Right lobe of liver (tissue), 6 donors: Measurements from ENCODE around the gene TTC7B. TPM values are rescaled to one million over a fixed set of nuclear protein-coding genes. Genes with fewer than 3 reads are reported as not detected.
A peak's percentile ranks its signal among the peaks of the same experiment; 100 is the strongest.

Source experiments
- ATAC-seq, 4 donors: fragments of 200-7000 bp; cut with Tn5 transposase; one replicate each; pipeline ENCODE4 v1.9.1; 2020; ENCODE audit warnings: mild to moderate bottlenecking in 4 of 4, moderate library complexity in 4 of 4
- DNase-seq, 3 donors: peaks; one replicate each; pipeline ENCODE4 v3.0.0-alpha.2; 2020
- H3K27ac ChIP-seq, 3 donors: fragments of 200-600 bp; one replicate each; pipeline ENCODE4 v1.8.0; 2022
- H3K27me3 ChIP-seq, 2 donors: fragments of 200-600 bp; one replicate each; pipeline ENCODE4 v1.8.0; 2022
- H3K36me3 ChIP-seq, 4 donors: fragments of 200-600 bp; sonication (generic) in 1 of 4; one replicate each; pipeline versions ENCODE4 v1.5.1 to v1.8.0; 2017 to 2022; ENCODE audit warnings: control low read depth in 1 of 4
- H3K4me1 ChIP-seq, 4 donors: fragments of 200-600 bp; sonication (generic) in 1 of 4; one replicate each; pipeline versions ENCODE4 v1.5.1 to v1.8.0; 2017 to 2022; ENCODE audit warnings: control low read depth in 1 of 4
- H3K4me3 ChIP-seq, 3 donors: fragments of 200-600 bp; one replicate each; pipeline ENCODE4 v1.8.0; 2022
- H3K9me3 ChIP-seq, 4 donors: fragments of 200-600 bp; sonication (generic) in 1 of 4; one replicate each; pipeline versions ENCODE4 v1.5.1 to v1.8.0; 2017 to 2022; ENCODE audit warnings: control low read depth in 1 of 4
- POLR2A ChIP-seq: fragments of 450-650 bp; IDR thresholded peaks from one replicate; pipeline ENCODE4 v1.6.1; 2017; ENCODE audit warnings: antibody characterized with exemption, mild to moderate bottlenecking
- WGBS: methylation state at CpG from one replicate; pipeline ENCODE4 v1.1.6; 2018; ENCODE audit warnings: low coverage, low lambda C conversion rate; ENCODE audit not compliant: insufficient coverage; ENCODE audit errors: missing lambda C conversion rate; 5-methylcytosine and 5-hydroxymethylcytosine counted together
- intact Hi-C, 2 donors: fragments of 100-400 bp; cut with DNase I; formaldehyde crosslinking; loops; one replicate each; pipeline versions ENCODE4 v1.11.2 to v1.14.1; 2022
- total RNA-seq, 6 experiments: library from RNA; depleted of rRNA in 2 of 6; stranded (reverse); fragments of >200 nt in 2 of 6; fragmentation: NEBNext Ultra II Directional in 3 of 6; extraction: Animal tissue kit (Norgen Biotek cat#: 25700) in 3 of 6; gene quantifications; one replicate each; pipeline versions ENCODE4 v1.1.0 to v1.2.4, GENCODE V29; 2016 to 2023
- TF ChIP-seq, protein P1 (sequence below), 4 donors: fragments of 200-600 bp in 3 of 4; fragments of 450-650 bp in 1 of 4; IDR thresholded peaks; one replicate each; pipeline versions ENCODE4 v1.5.1 to v1.8.0; 2016 to 2022; ENCODE audit warnings: antibody characterized with exemption in 4 of 4, mild to moderate bottlenecking in 2 of 4
- donor health status: DM: no; HTN: yes; CAD: no.
- donor health status: DM: no; HTN: no; CAD: no.
- donor health status: DM: no; HTN: no; CAD: no.
- donor health status: DM: no; HTN: yes; CAD: no.
- donor health status: DM: no; HTN: yes; CAD: no.

Gene TTC7B
- total RNA-seq, 6 experiments from 2014 or later: 18.4 to 56.1 (median 37.5) TPM

DNA sequence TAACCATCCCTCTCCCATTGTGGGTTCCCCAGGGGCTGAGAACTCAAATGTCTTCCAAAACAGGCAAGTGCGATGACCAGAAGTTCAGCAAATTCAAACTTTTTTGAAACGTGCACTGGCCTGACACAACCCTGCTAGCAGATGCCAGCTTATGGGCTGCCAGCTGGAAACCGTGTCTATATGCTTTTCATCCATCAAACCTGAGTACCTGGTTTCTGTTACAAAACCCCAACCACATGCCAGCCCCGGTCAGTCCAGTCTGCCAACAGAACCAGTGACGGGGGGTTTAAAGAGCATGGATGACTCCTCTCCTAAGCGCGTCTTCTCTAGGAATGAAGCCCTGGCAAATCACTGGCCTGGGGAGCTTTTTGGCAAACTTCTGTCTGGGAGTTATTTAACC is 189.7 kb downstream of the TTC7B start:
- ATAC-seq: no peak

DNA sequence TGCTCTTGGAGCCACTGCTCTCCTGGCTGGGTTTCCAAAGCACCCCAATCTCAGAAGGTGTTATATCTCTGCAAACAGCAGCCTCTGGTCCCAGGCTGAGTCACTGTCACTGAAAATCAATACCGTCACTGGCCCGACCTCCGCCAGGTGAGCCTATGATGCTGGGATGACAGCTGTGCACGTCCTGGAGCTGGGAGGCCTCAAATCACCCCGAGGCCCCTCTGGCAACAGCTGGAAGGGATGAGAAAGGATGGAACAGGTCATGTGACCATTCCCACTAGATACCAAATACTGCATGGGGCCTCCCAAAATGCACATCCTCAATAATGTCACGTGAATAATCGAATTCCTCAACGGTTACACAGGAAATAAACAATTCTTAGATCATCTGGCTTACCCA is 190.8 kb downstream of the TTC7B start:
- intact Hi-C loops: no loop called here
- Histone ChIP-seq H3K27me3 (no peaks in the 10 kb centered on the region), H3K27ac (no peak overlapping the region), H3K4me1 (no peaks in the 10 kb centered on the region), H3K9me3 (no peaks in the 10 kb centered on the region), H3K4me3 (no peak overlapping the region), H3K36me3 (no peaks in the 10 kb centered on the region)
- DNase-seq: no peak
- WGBS: 65% methylated on average over 4 of the region's 8 CpGs
- no peak for ATAC-seq
- TF ChIP-seq, protein P1, sequence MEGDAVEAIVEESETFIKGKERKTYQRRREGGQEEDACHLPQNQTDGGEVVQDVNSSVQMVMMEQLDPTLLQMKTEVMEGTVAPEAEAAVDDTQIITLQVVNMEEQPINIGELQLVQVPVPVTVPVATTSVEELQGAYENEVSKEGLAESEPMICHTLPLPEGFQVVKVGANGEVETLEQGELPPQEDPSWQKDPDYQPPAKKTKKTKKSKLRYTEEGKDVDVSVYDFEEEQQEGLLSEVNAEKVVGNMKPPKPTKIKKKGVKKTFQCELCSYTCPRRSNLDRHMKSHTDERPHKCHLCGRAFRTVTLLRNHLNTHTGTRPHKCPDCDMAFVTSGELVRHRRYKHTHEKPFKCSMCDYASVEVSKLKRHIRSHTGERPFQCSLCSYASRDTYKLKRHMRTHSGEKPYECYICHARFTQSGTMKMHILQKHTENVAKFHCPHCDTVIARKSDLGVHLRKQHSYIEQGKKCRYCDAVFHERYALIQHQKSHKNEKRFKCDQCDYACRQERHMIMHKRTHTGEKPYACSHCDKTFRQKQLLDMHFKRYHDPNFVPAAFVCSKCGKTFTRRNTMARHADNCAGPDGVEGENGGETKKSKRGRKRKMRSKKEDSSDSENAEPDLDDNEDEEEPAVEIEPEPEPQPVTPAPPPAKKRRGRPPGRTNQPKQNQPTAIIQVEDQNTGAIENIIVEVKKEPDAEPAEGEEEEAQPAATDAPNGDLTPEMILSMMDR (IDR thresholded peaks at IDR 0.05): no peak
- TF ChIP-seq POLR2A: no peak

More for the DNA sequence above, 189.7 kb downstream of the TTC7B start:
- H3K27me3 ChIP-seq: no peaks in the 10 kb centered on the region
- no peak overlapping the region for H3K27ac ChIP-seq
- no peaks in the 10 kb centered on the region for H3K36me3 ChIP-seq
- H3K4me3 ChIP-seq: no peak overlapping the region
- TF ChIP-seq, protein P1 (IDR thresholded peaks at IDR 0.05): no peak
- TF ChIP-seq POLR2A: no peak
- H3K9me3 ChIP-seq: no peaks in the 10 kb centered on the region
- intact Hi-C loops: no loop called here
- 88% methylated on average over 3 of the region's 7 CpGs for WGBS
- no peaks in the 10 kb centered on the region for H3K4me1 ChIP-seq
- DNase-seq: no peak

DNA sequence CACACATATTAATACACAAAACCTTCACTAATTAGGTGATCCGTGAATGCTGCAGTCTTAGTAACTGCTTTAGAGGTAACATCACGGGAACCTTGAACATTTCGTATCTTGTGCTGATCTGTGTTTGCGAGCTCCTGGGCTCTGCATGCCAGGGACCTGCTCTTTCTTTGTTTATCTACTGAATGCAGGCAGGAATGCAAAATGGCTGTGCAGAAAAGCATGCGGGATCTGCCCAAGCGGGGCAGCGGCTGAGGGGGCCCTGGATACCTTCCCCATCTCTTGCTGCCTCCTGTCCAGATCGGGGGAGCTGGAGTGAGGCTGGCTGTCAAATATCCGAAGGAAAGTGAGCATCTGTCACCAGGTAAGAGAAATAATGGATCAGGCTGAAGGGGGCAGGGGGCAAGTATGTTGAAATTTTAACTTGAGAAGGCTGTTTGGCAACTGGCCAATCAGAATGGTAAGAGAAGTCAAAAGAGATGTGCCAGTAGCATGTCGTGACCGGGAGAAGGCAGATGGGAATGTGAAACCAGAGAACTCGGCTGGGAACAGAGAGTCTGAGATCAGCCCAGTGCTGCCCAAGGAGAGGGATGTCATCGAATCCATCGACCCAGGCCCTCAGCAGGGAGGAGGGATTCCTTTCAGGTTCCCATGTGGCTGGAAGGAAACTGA is 191.4 kb downstream of the TTC7B start:
- TF ChIP-seq POLR2A: no peak
- TF ChIP-seq, protein P1 (IDR thresholded peaks at IDR 0.05): no peak
- ATAC-seq: no peak
- no peak overlapping the region for H3K4me3 ChIP-seq
- DNase-seq: no peak
- no peaks in the 10 kb centered on the region for H3K9me3 ChIP-seq
- no peaks in the 10 kb centered on the region for H3K36me3 ChIP-seq
- H3K27me3 ChIP-seq: no peaks in the 10 kb centered on the region
- H3K27ac ChIP-seq: no peak overlapping the region
- no peaks in the 10 kb centered on the region for H3K4me1 ChIP-seq
- 87% methylated on average over 13 of the region's 14 CpGs for WGBS
- intact Hi-C loops: no loop called here

DNA sequence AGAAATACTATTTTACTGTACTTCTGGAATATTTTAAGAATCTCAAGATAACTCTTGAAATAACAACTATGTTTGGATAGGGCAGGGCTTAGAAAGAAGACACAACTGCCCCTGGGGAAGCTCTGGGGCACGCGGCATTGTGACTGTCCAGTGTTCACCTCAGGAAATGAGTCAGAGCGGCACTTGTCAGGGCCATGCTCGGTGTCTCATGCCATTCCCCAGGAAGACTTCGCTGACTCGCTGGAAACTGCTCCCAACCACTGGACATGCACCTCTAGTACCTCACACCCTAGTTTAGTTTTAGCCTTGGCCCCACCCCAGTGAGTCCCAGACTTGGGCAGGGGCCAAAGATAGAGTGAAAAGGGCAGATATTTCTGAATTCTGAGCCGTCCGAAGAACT is 192.0 kb downstream of the TTC7B start:
- Histone ChIP-seq H3K27me3 (no peaks in the 10 kb centered on the region), H3K4me3 (no peak overlapping the region), H3K9me3 (no peaks in the 10 kb centered on the region), H3K4me1 (no peaks in the 10 kb centered on the region), H3K36me3 (no peaks in the 10 kb centered on the region), H3K27ac (no peak overlapping the region)
- DNase-seq: peak in 1 of 3 donors; percentile 47
- ATAC-seq: peak; percentile 55 to 85 (median 72)
- WGBS: 42% methylated on average over 7 of the region's 8 CpGs
- TF ChIP-seq, protein P1 (IDR thresholded peaks at IDR 0.05): no peak
- no peak for TF ChIP-seq POLR2A
- intact Hi-C loops: no loop called here
